ENCODE data around the gene PRKACG. TPM values are rescaled to one million over a fixed set of nuclear protein-coding genes. Genes with fewer than 3 reads are reported as not detected.

Gene PRKACG
- total RNA-seq, 1 donor from 2014 or later = not detected

Other genes with a start within 250 kb of the PRKACG start
- gene FXN, start 21.6 kb upstream of the PRKACG start, total RNA-seq = 16.5 TPM
- gene TJP2, start 160.2 kb upstream of the PRKACG start, total RNA-seq = 105 TPM

All from mesenteric fat pad (tissue), 1 donor.